Measurements from ENCODE around the gene PRDM8.
A peak's percentile ranks its signal among the peaks of the same experiment; 100 is the strongest.

Gene PRDM8

GRCh38 chr4:80196922-80197573, at the start of gene PRDM8:
TSS of gene PRDM8 (plus strand) at chr4:80197503. CDS start at chr4:80200081, 2,578 bp downstream.
- Mint-ChIP-seq H3K36me3 (ENCODE audit: low read depth) (peaks cover 22% of the 10 kb centered on the region), H3K27me3 (ENCODE audit: low read depth) (peaks cover 89% of the 10 kb centered on the region), H3K4me3 (peak within 1 kb of the TSS; percentile 46), H3K27ac (no peak within 1 kb of the TSS), H3K4me1 (ENCODE audit: low read depth) (peaks cover 17% of the 10 kb centered on the region), H3K9me3 (no peaks in the 10 kb centered on the region)
- DNase-seq (ENCODE audit: low spot score), result no peak

- peaks cover 9% of the 10 kb centered on the region for H3K27me3 Mint-ChIP-seq (ENCODE audit: low read depth)
Observed at GRCh38 chr4:80150387-80151180, 46.7 kb upstream of the PRDM8 start.

GRCh38 chr4:80151981-80152380, 45.3 kb upstream of the PRDM8 start:
- Mint-ChIP-seq H3K27ac (no peak overlapping the region), H3K9me3 (no peaks in the 10 kb centered on the region), H3K27me3 (ENCODE audit: low read depth) (peaks cover 9% of the 10 kb centered on the region), H3K4me3 (no peak overlapping the region), H3K36me3 (ENCODE audit: low read depth) (peaks cover 1% of the 10 kb centered on the region), H3K4me1 (ENCODE audit: low read depth) (peaks cover 10% of the 10 kb centered on the region)
- no peak for DNase-seq (ENCODE audit: low spot score)

More at GRCh38 chr4:80150387-80151180, 46.7 kb upstream of the PRDM8 start:
- peaks cover 10% of the 10 kb centered on the region for H3K4me1 Mint-ChIP-seq (ENCODE audit: low read depth)
- H3K4me3 Mint-ChIP-seq, result no peak overlapping the region
- H3K27ac Mint-ChIP-seq, result no peak overlapping the region
- no peaks in the 10 kb centered on the region for H3K9me3 Mint-ChIP-seq
- DNase-seq (ENCODE audit: low spot score), result no peak
- H3K36me3 Mint-ChIP-seq (ENCODE audit: low read depth), result peaks cover 1% of the 10 kb centered on the region

GRCh38 chr4:80153874-80154544, 43.3 kb upstream of the PRDM8 start:
- no peak for DNase-seq (ENCODE audit: low spot score)
- H3K4me3 Mint-ChIP-seq, result no peak overlapping the region
- H3K4me1 Mint-ChIP-seq (ENCODE audit: low read depth), result peaks cover 10% of the 10 kb centered on the region
- H3K27me3 Mint-ChIP-seq (ENCODE audit: low read depth), result peaks cover 9% of the 10 kb centered on the region
- H3K9me3 Mint-ChIP-seq, result peaks cover 2% of the 10 kb centered on the region
- peak overlapping the region; percentile 43 for H3K27ac Mint-ChIP-seq
- H3K36me3 Mint-ChIP-seq (ENCODE audit: low read depth), result no peaks in the 10 kb centered on the region

GRCh38 chr4:80154545-80154933, 42.8 kb upstream of the PRDM8 start:
- Mint-ChIP-seq H3K9me3 (peaks cover 4% of the 10 kb centered on the region), H3K36me3 (ENCODE audit: low read depth) (no peaks in the 10 kb centered on the region), H3K4me1 (ENCODE audit: low read depth) (peaks cover 10% of the 10 kb centered on the region), H3K27me3 (ENCODE audit: low read depth) (peaks cover 7% of the 10 kb centered on the region), H3K27ac (peak overlapping the region; percentile 43), H3K4me3 (no peak overlapping the region)
- no peak for DNase-seq (ENCODE audit: low spot score)

- H3K27me3 Mint-ChIP-seq (ENCODE audit: low read depth), result peaks cover 7% of the 10 kb centered on the region
- no peak for DNase-seq (ENCODE audit: low spot score)
- H3K4me1 Mint-ChIP-seq (ENCODE audit: low read depth), result peaks cover 10% of the 10 kb centered on the region
- H3K27ac Mint-ChIP-seq, result no peak overlapping the region
- no peak overlapping the region for H3K4me3 Mint-ChIP-seq
- no peaks in the 10 kb centered on the region for H3K36me3 Mint-ChIP-seq (ENCODE audit: low read depth)
- H3K9me3 Mint-ChIP-seq, result peaks cover 4% of the 10 kb centered on the region
Observed at GRCh38 chr4:80155316-80155982, 41.9 kb upstream of the PRDM8 start.

- Mint-ChIP-seq H3K4me3 (no peak overlapping the region), H3K27ac (no peak overlapping the region), H3K27me3 (ENCODE audit: low read depth) (peaks cover 4% of the 10 kb centered on the region), H3K36me3 (ENCODE audit: low read depth) (no peaks in the 10 kb centered on the region), H3K4me1 (ENCODE audit: low read depth) (peaks cover 10% of the 10 kb centered on the region), H3K9me3 (peaks cover 4% of the 10 kb centered on the region)
- no peak for DNase-seq (ENCODE audit: low spot score)
Observed at GRCh38 chr4:80156410-80156809, 40.9 kb upstream of the PRDM8 start.

- Mint-ChIP-seq H3K4me3 (no peak overlapping the region), H3K4me1 (ENCODE audit: low read depth) (peaks cover 5% of the 10 kb centered on the region), H3K27ac (no peak overlapping the region), H3K36me3 (ENCODE audit: low read depth) (no peaks in the 10 kb centered on the region), H3K27me3 (ENCODE audit: low read depth) (peaks cover 23% of the 10 kb centered on the region), H3K9me3 (peaks cover 4% of the 10 kb centered on the region)
- DNase-seq (ENCODE audit: low spot score), result no peak
Observed at GRCh38 chr4:80161413-80162058, 35.8 kb upstream of the PRDM8 start.

- H3K27ac Mint-ChIP-seq, result no peak overlapping the region
- DNase-seq (ENCODE audit: low spot score), result no peak
- no peaks in the 10 kb centered on the region for H3K36me3 Mint-ChIP-seq (ENCODE audit: low read depth)
- H3K9me3 Mint-ChIP-seq, result peaks cover 4% of the 10 kb centered on the region
- H3K4me3 Mint-ChIP-seq, result no peak overlapping the region
- H3K27me3 Mint-ChIP-seq (ENCODE audit: low read depth), result peaks cover 29% of the 10 kb centered on the region
- peaks cover 5% of the 10 kb centered on the region for H3K4me1 Mint-ChIP-seq (ENCODE audit: low read depth)
Observed at GRCh38 chr4:80162418-80162817, 34.9 kb upstream of the PRDM8 start.

GRCh38 chr4:80165855-80166254, 31.4 kb upstream of the PRDM8 start:
- Mint-ChIP-seq H3K4me3 (no peak overlapping the region), H3K36me3 (ENCODE audit: low read depth) (peaks cover 4% of the 10 kb centered on the region), H3K27me3 (ENCODE audit: low read depth) (peaks cover 31% of the 10 kb centered on the region), H3K4me1 (ENCODE audit: low read depth) (peaks cover 9% of the 10 kb centered on the region), H3K27ac (no peak overlapping the region), H3K9me3 (peaks cover 5% of the 10 kb centered on the region)
- no peak for DNase-seq (ENCODE audit: low spot score)

- Mint-ChIP-seq H3K27ac (peak overlapping the region; percentile 92), H3K4me3 (peak overlapping the region; percentile 69), H3K9me3 (peaks cover 11% of the 10 kb centered on the region), H3K36me3 (ENCODE audit: low read depth) (peaks cover 4% of the 10 kb centered on the region), H3K4me1 (ENCODE audit: low read depth) (peaks cover 51% of the 10 kb centered on the region), H3K27me3 (ENCODE audit: low read depth) (peaks cover 9% of the 10 kb centered on the region)
- DNase-seq (ENCODE audit: low spot score), result no peak
Observed at GRCh38 chr4:80171251-80171650, 26.1 kb upstream of the PRDM8 start.

- no peak for DNase-seq (ENCODE audit: low spot score)
- Mint-ChIP-seq H3K4me3 (peak overlapping the region; percentile 69), H3K27me3 (ENCODE audit: low read depth) (peaks cover 6% of the 10 kb centered on the region), H3K27ac (peak overlapping the region; percentile 92), H3K4me1 (ENCODE audit: low read depth) (peaks cover 51% of the 10 kb centered on the region), H3K36me3 (ENCODE audit: low read depth) (peaks cover 4% of the 10 kb centered on the region), H3K9me3 (peaks cover 14% of the 10 kb centered on the region)
Observed at GRCh38 chr4:80171656-80172055, 25.6 kb upstream of the PRDM8 start.

GRCh38 chr4:80172203-80172602, 25.1 kb upstream of the PRDM8 start:
- Mint-ChIP-seq H3K4me1 (ENCODE audit: low read depth) (peaks cover 51% of the 10 kb centered on the region), H3K27me3 (ENCODE audit: low read depth) (peaks cover 3% of the 10 kb centered on the region), H3K9me3 (peaks cover 15% of the 10 kb centered on the region), H3K4me3 (peak overlapping the region; percentile 69), H3K36me3 (ENCODE audit: low read depth) (peaks cover 4% of the 10 kb centered on the region), H3K27ac (peak overlapping the region; percentile 92)
- no peak for DNase-seq (ENCODE audit: low spot score)
